Mesothelial cell of epicardium (in vitro differentiated cells): ENCODE data around the gene LRRC45. TPM values are rescaled to one million over a fixed set of nuclear protein-coding genes. Genes with fewer than 3 reads are reported as not detected.

Experiments
- DNase-seq, 2 experiments: peaks; one replicate each; pipeline ENCODE4 v3.0.0; 2021; ENCODE audit warnings: low spot score in 2 of 2; ENCODE audit not compliant: unreplicated experiment in 2 of 2
- H3K27ac Mint-ChIP-seq: 2 replicates; pipeline ENCODE4 v1.8.0; 2021; ENCODE audit warnings: mixed read lengths
- H3K27me3 Mint-ChIP-seq: 2 replicates; pipeline ENCODE4 v1.8.0; 2021; ENCODE audit warnings: low read depth, mixed read lengths
- H3K36me3 Mint-ChIP-seq: 2 replicates; pipeline ENCODE4 v1.8.0; 2021; ENCODE audit warnings: mixed read lengths
- H3K4me1 Mint-ChIP-seq: 2 replicates; pipeline ENCODE4 v1.8.0; 2021; ENCODE audit warnings: mixed read lengths
- H3K4me3 Mint-ChIP-seq: 2 replicates; pipeline ENCODE4 v1.8.0; 2021; ENCODE audit warnings: mild to moderate bottlenecking, moderate library complexity, mixed read lengths
- H3K9me3 Mint-ChIP-seq: 2 replicates; pipeline ENCODE4 v1.8.0; 2021; ENCODE audit warnings: mixed read lengths
- CTCF ChIP-seq: fragments of 200-600 bp; sonication (generic); IDR thresholded peaks from one replicate; pipeline ENCODE4 v1.5.0; 2021; ENCODE audit warnings: antibody characterized with exemption; ENCODE audit not compliant: unreplicated experiment
- total RNA-seq: library from RNA; stranded (reverse); gene quantifications from 3 replicates; pipeline ENCODE4 v1.2.1, GENCODE V29; 2021

The LRRC45 gene
- total RNA-seq, 1 donor from 2014 or later = 16.9 TPM

DNA sequence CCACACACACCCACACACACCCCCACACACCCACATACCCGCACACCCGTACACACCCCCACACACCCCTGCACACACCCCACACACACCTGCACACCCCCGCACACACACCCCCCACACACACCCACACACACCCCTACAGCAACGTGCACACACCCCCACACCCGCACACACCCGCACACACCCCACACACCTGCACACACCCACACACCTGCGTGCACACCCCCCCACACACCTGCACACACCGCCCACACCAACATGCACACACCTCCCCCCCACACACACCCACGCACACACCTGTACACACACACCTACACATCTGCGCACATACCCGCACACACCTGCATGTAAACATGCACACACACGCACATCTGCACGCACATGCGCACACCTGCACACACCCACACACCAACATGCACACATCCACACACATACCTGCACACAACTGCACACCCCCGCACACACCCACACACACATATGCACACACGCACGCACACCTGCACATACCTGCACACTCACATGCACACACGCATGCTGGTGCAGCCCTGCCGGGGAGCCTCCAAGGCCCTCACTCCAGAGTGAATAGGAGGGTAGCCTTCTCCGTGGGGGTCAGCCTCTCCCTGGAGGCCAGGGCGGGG is 38.2 kb upstream of the LRRC45 start:
- H3K27me3 Mint-ChIP-seq = no peaks in the 10 kb centered on the region
- peaks cover 6% of the 10 kb centered on the region for H3K4me1 Mint-ChIP-seq
- no peak for DNase-seq
- H3K4me3 Mint-ChIP-seq = no peak overlapping the region
- no peak overlapping the region for H3K27ac Mint-ChIP-seq
- peaks cover 21% of the 10 kb centered on the region for H3K36me3 Mint-ChIP-seq
- no peak for TF ChIP-seq CTCF
- H3K9me3 Mint-ChIP-seq = no peaks in the 10 kb centered on the region

GRCh38 chr17:81986606-81987005 is 36.5 kb upstream of the LRRC45 start:
- H3K9me3 Mint-ChIP-seq = no peaks in the 10 kb centered on the region
- H3K27me3 Mint-ChIP-seq = no peaks in the 10 kb centered on the region
- no peak for TF ChIP-seq CTCF
- H3K36me3 Mint-ChIP-seq = peaks cover 22% of the 10 kb centered on the region
- DNase-seq = no peak
- no peak overlapping the region for H3K27ac Mint-ChIP-seq
- H3K4me3 Mint-ChIP-seq = no peak overlapping the region
- H3K4me1 Mint-ChIP-seq = peaks cover 11% of the 10 kb centered on the region

- Mint-ChIP-seq H3K4me3 (no peak overlapping the region), H3K4me1 (peaks cover 16% of the 10 kb centered on the region), H3K9me3 (no peaks in the 10 kb centered on the region), H3K27ac (no peak overlapping the region), H3K36me3 (peaks cover 22% of the 10 kb centered on the region), H3K27me3 (no peaks in the 10 kb centered on the region)
- no peak for DNase-seq
- no peak for TF ChIP-seq CTCF
These were observed 35.8 kb upstream of the LRRC45 start for GRCh38 chr17:81987161-81987770.

GRCh38 chr17:81990836-81991683 is 32.0 kb upstream of the LRRC45 start:
- no peaks in the 10 kb centered on the region for H3K27me3 Mint-ChIP-seq
- TF ChIP-seq CTCF = no peak
- peak overlapping the region; percentile 24 for H3K4me3 Mint-ChIP-seq
- no peaks in the 10 kb centered on the region for H3K9me3 Mint-ChIP-seq
- peak overlapping the region; percentile 59 for H3K27ac Mint-ChIP-seq
- H3K4me1 Mint-ChIP-seq = peaks cover 15% of the 10 kb centered on the region
- peaks cover 18% of the 10 kb centered on the region for H3K36me3 Mint-ChIP-seq
- no peak for DNase-seq

DNA sequence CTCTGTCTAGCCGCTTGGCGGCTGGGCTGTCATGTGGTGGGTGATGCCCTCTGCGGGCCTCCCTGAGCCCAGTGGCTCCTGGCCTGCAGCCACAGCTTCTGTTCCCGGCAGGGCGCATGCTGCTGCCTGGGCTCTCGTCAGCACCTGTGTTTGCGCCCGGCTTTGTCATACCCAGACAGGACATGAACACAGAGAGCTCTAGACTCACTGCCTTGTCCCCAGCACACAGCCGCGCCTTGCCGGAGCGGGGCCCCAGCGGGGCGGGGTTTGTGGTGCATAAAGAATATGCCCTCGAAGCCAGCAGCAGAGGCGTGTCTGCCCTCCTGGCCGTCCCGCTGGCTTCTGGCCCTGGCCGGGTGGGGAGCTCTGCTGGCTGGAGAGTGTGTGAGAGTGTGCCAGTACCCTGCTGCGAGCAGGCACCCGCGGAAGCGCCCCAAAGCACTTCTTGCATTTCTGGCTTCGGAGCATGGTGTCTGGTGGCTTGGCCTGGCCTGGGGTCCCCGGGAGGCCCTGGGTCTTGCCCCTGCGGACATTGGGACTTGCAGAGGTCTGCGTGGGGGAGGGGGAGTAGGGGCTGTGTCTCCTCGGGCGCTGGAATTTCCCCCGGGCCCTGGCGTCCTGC is 31.3 kb upstream of the LRRC45 start:
- Mint-ChIP-seq H3K27ac (peak overlapping the region; percentile 59), H3K4me3 (peak overlapping the region; percentile 24), H3K36me3 (peaks cover 16% of the 10 kb centered on the region), H3K27me3 (no peaks in the 10 kb centered on the region), H3K9me3 (no peaks in the 10 kb centered on the region), H3K4me1 (peaks cover 15% of the 10 kb centered on the region)
- no peak for TF ChIP-seq CTCF
- peak in 1 of 2 experiments; percentile 23 for DNase-seq
